ENCODE results near the gene CHIT1. TPM values are rescaled to one million over a fixed set of nuclear protein-coding genes. Genes with fewer than 3 reads are reported as not detected.

The CHIT1 gene
- polyA plus RNA-seq, 1 of the 3 experiments (the other 2 are of a cell fraction): not detected

DNA sequence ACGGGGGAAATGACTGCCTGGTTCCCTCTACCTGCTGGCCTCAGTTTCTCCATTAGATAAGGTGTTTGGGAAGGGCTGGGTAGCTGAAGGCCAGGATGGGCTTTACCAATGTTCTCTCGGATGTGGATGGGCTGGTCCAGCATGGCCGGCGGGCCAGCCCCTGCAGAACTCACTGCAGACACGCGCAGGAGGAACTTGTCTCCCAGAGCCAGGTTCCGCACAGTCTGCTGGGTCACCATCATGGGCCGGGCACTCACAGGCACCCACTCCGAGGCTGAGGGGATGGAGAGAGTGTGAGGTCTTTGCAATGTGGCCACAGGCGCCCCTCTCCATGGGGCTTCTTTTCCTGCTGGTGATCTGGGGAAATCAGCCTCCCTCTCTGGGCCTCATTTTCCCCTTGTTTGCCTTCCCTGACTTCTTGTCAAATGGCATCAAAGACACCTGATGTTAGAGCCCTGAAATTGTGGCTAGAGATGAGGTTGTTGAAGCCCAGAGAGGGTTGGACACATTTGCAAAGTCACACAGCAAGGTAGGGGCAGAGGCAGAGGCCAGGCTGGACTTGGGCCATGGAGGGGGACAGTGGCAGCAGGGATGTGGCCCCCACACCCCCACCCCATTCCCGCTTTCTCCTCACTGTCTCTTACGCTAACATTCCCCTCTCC, 55.0 kb downstream of the CHIT1 start:
- Histone ChIP-seq H3K4me3 (ENCODE audit: low read depth in 2 of 2, low read length in 1 of 2) (no peak overlapping the region), H3K4me2 (no peak overlapping the region), H3K27ac (ENCODE audit: low read depth in 2 of 2, low read length in 1 of 2) (no peak overlapping the region), H3K9me3 (no peaks in the 10 kb centered on the region), H3K9me2 (no peaks in the 10 kb centered on the region), H3K36me3 (replicated peaks in 1 of 2; ENCODE audit: control insufficient read depth in 1 of 2, insufficient read depth in 2 of 2, low read length in 1 of 2) (no peaks in the 10 kb centered on the region), H3K27me3 (ENCODE audit: insufficient read depth) (no peaks in the 10 kb centered on the region), H3K9ac (no peak overlapping the region), H3F3A (replicated peaks; ENCODE audit: insufficient read depth) (no peaks in the 10 kb centered on the region), H2AFZ (ENCODE audit: low read depth) (no peak overlapping the region), H3K79me2 (ENCODE audit: insufficient read depth) (no peaks in the 10 kb centered on the region), H4K20me1 (ENCODE audit: insufficient read depth) (no peaks in the 10 kb centered on the region), H3K4me1 (ENCODE audit: control insufficient read depth in 1 of 2, insufficient read depth in 2 of 2, low read depth in 1 of 2, low read length in 1 of 2) (peaks cover 17% of the 10 kb centered on the region in 2 experiments; a peak in 2 of 4 replicates)
- WGBS (ENCODE audit: low lambda C conversion rate): 92% methylated on average over 7 of the region's 12 CpGs
- ChIA-PET CTCF (interaction anchor here (0.7 to 4.8 kb wide), 8 partner anchors 11 to 135 kb away, joined by 3 to 49 read pairs (median 14); partner anchors contain the start of gene ADORA1), POLR2A (no interaction called here)
- DNase-seq: no peak
- TF ChIP-seq, protein P1, sequence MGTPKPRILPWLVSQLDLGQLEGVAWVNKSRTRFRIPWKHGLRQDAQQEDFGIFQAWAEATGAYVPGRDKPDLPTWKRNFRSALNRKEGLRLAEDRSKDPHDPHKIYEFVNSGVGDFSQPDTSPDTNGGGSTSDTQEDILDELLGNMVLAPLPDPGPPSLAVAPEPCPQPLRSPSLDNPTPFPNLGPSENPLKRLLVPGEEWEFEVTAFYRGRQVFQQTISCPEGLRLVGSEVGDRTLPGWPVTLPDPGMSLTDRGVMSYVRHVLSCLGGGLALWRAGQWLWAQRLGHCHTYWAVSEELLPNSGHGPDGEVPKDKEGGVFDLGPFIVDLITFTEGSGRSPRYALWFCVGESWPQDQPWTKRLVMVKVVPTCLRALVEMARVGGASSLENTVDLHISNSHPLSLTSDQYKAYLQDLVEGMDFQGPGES (IDR thresholded peaks at IDR 0.05; ENCODE audit: low read depth, low read length): no peak
- TF ChIP-seq EP300 (IDR thresholded peaks at IDR 0.05; ENCODE audit: borderline replicate concordance in 1 of 2, low read depth in 1 of 2, low read length in 1 of 2) (no peak), GABPA (IDR thresholded peaks at IDR 0.05; ENCODE audit: low read depth) (no peak), RFX5 (IDR thresholded peaks at IDR 0.05; ENCODE audit: low read length) (no peak), FOSL2 (IDR thresholded peaks at IDR 0.05; ENCODE audit: borderline replicate concordance, low read depth) (no peak), MEF2A (IDR thresholded peaks at IDR 0.05; ENCODE audit: borderline replicate concordance, low read depth) (no peak), RAD21 (IDR thresholded peaks at IDR 0.05; ENCODE audit: low read length) (no peak), TEAD4 (IDR thresholded peaks at IDR 0.05; ENCODE audit: borderline replicate concordance, insufficient read depth) (no peak)
- TF ChIP-seq, protein P2, sequence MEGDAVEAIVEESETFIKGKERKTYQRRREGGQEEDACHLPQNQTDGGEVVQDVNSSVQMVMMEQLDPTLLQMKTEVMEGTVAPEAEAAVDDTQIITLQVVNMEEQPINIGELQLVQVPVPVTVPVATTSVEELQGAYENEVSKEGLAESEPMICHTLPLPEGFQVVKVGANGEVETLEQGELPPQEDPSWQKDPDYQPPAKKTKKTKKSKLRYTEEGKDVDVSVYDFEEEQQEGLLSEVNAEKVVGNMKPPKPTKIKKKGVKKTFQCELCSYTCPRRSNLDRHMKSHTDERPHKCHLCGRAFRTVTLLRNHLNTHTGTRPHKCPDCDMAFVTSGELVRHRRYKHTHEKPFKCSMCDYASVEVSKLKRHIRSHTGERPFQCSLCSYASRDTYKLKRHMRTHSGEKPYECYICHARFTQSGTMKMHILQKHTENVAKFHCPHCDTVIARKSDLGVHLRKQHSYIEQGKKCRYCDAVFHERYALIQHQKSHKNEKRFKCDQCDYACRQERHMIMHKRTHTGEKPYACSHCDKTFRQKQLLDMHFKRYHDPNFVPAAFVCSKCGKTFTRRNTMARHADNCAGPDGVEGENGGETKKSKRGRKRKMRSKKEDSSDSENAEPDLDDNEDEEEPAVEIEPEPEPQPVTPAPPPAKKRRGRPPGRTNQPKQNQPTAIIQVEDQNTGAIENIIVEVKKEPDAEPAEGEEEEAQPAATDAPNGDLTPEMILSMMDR (IDR thresholded peaks at IDR 0.05): no peak
- TF ChIP-seq, protein P3, sequence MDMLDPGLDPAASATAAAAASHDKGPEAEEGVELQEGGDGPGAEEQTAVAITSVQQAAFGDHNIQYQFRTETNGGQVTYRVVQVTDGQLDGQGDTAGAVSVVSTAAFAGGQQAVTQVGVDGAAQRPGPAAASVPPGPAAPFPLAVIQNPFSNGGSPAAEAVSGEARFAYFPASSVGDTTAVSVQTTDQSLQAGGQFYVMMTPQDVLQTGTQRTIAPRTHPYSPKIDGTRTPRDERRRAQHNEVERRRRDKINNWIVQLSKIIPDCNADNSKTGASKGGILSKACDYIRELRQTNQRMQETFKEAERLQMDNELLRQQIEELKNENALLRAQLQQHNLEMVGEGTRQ (IDR thresholded peaks at IDR 0.05; ENCODE audit: borderline replicate concordance, low read depth, low read length): no peak
- TF ChIP-seq, protein P4, sequence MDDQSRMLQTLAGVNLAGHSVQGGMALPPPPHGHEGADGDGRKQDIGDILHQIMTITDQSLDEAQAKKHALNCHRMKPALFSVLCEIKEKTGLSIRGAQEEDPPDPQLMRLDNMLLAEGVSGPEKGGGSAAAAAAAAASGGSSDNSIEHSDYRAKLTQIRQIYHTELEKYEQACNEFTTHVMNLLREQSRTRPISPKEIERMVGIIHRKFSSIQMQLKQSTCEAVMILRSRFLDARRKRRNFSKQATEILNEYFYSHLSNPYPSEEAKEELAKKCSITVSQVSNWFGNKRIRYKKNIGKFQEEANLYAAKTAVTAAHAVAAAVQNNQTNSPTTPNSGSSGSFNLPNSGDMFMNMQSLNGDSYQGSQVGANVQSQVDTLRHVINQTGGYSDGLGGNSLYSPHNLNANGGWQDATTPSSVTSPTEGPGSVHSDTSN (IDR thresholded peaks at IDR 0.05): no peak
- TF ChIP-seq, protein P5, sequence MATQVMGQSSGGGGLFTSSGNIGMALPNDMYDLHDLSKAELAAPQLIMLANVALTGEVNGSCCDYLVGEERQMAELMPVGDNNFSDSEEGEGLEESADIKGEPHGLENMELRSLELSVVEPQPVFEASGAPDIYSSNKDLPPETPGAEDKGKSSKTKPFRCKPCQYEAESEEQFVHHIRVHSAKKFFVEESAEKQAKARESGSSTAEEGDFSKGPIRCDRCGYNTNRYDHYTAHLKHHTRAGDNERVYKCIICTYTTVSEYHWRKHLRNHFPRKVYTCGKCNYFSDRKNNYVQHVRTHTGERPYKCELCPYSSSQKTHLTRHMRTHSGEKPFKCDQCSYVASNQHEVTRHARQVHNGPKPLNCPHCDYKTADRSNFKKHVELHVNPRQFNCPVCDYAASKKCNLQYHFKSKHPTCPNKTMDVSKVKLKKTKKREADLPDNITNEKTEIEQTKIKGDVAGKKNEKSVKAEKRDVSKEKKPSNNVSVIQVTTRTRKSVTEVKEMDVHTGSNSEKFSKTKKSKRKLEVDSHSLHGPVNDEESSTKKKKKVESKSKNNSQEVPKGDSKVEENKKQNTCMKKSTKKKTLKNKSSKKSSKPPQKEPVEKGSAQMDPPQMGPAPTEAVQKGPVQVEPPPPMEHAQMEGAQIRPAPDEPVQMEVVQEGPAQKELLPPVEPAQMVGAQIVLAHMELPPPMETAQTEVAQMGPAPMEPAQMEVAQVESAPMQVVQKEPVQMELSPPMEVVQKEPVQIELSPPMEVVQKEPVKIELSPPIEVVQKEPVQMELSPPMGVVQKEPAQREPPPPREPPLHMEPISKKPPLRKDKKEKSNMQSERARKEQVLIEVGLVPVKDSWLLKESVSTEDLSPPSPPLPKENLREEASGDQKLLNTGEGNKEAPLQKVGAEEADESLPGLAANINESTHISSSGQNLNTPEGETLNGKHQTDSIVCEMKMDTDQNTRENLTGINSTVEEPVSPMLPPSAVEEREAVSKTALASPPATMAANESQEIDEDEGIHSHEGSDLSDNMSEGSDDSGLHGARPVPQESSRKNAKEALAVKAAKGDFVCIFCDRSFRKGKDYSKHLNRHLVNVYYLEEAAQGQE (IDR thresholded peaks at IDR 0.05; ENCODE audit: low read depth, low read length): no peak
- TF ChIP-seq, protein P6, sequence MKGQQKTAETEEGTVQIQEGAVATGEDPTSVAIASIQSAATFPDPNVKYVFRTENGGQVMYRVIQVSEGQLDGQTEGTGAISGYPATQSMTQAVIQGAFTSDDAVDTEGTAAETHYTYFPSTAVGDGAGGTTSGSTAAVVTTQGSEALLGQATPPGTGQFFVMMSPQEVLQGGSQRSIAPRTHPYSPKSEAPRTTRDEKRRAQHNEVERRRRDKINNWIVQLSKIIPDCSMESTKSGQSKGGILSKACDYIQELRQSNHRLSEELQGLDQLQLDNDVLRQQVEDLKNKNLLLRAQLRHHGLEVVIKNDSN (IDR thresholded peaks at IDR 0.05; ENCODE audit: borderline replicate concordance, low read depth): no peak
- TF ChIP-seq, protein P7, sequence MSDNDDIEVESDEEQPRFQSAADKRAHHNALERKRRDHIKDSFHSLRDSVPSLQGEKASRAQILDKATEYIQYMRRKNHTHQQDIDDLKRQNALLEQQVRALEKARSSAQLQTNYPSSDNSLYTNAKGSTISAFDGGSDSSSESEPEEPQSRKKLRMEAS (IDR thresholded peaks at IDR 0.05; ENCODE audit: low read depth): no peak
